Panc1 (cell line): ENCODE results near the gene GLIS2. TPM values are rescaled to one million over a fixed set of nuclear protein-coding genes. Genes with fewer than 3 reads are reported as not detected.

Source experiments
- ATAC-seq: fragments of 200-7000 bp; cut with Tn5 transposase; 2 replicates; pipeline ENCODE4 v1.9.1; 2020; ENCODE audit warnings: mild to moderate bottlenecking, moderate library complexity
- BruUV-seq: library from RNA; stranded (reverse); fragments of 400-500 nt; replicated peaks from 2 replicates; lab custom pipeline; 2021; lab: Mats Ljungman, UMichigan
- CTCF ChIA-PET: fragments of 300-600 bp; sonication (Branson Sonifier 250); formaldehyde crosslinking; loops from one replicate; lab custom pipeline; 2022; ENCODE audit warnings: antibody characterized with exemption; lab: Charles Lee
- POLR2A ChIA-PET: fragments of 300-600 bp; sonication (Branson Sonifier 250); formaldehyde crosslinking; loops from one replicate; lab custom pipeline; 2022; ENCODE audit warnings: antibody characterized with exemption; lab: Charles Lee
- DNase-seq: peaks from one replicate; pipeline ENCODE4 v3.0.0-alpha.2; 2010; ENCODE audit warnings: low read depth, low spot score
- H3K27ac ChIP-seq: 2 replicates; pipeline ENCODE4 v1.5.1; 2011; ENCODE audit warnings: mild to moderate bottlenecking, low read length, inconsistent platforms
- H3K27me3 ChIP-seq: fragments of 200-500 bp; sonication (Bioruptor generic); 2 replicates; pipeline ENCODE4 v1.6.0; 2014; ENCODE audit warnings: low read length, inconsistent platforms; ENCODE audit not compliant: control insufficient read depth, insufficient read depth
- H3K36me3 ChIP-seq: fragments of 200-500 bp; sonication (Bioruptor generic); 2 replicates; pipeline ENCODE4 v1.5.1; 2014; ENCODE audit warnings: inconsistent platforms, mild to moderate bottlenecking, low read length, moderate library complexity; ENCODE audit not compliant: control insufficient read depth, insufficient read depth
- H3K4me1 ChIP-seq: 2 replicates; pipeline ENCODE4 v1.5.1; 2011; ENCODE audit warnings: inconsistent platforms, mild to moderate bottlenecking, low read length, moderate library complexity; ENCODE audit not compliant: control insufficient read depth, insufficient read depth
- H3K4me3 ChIP-seq, 2 experiments: 2 replicates each; pipeline ENCODE4 v1.5.1; 2011 to 2012; ENCODE audit warnings: low read depth in 2 of 2, low read length in 2 of 2, mild to moderate bottlenecking in 2 of 2, inconsistent platforms in 1 of 2, moderate library complexity in 1 of 2
- H3K9me3 ChIP-seq: fragments of 200-500 bp; sonication (Bioruptor generic); 2 replicates; pipeline ENCODE4 v1.5.1; 2014; ENCODE audit warnings: low read depth, mild to moderate bottlenecking, inconsistent platforms, low read length, moderate library complexity; ENCODE audit not compliant: control insufficient read depth, insufficient read depth
- CTCF ChIP-seq: fragments of 450-650 bp; IDR thresholded peaks from 2 replicates; pipeline ENCODE4 v1.5.1; 2017; ENCODE audit warnings: mild to moderate bottlenecking
- POLR2AphosphoS5 ChIP-seq: IDR thresholded peaks from 2 replicates; pipeline ENCODE4 v1.6.1; 2012; ENCODE audit warnings: mild to moderate bottlenecking, low read depth, low read length, moderate library complexity
- SIN3A ChIP-seq: IDR thresholded peaks from 2 replicates; pipeline ENCODE4 v1.6.1; 2012; ENCODE audit warnings: low read depth, mild to moderate bottlenecking, low read length, moderate library complexity, borderline replicate concordance; ENCODE audit not compliant: insufficient read depth
- TCF7L2 ChIP-seq: IDR thresholded peaks from 2 replicates; pipeline ENCODE4 v1.6.1; 2011; ENCODE audit warnings: mild to moderate bottlenecking, low read depth, low read length, inconsistent platforms
- in situ Hi-C: cut with HindIII; loops from 2 replicates; pipeline ENCODE4 v1.10.0; 2016; ENCODE audit warnings: low sequenced_read_pairs, low pct_unique_long_range_greater_than_20kb
- intact Hi-C: fragments of 100-400 bp; cut with micrococcal nuclease; formaldehyde crosslinking; loops from one replicate; pipeline ENCODE4 v1.10.0; 2022; ENCODE audit not compliant: unreplicated experiment
- total RNA-seq: library from RNA; stranded (reverse); gene quantifications from one replicate; pipeline ENCODE4 v1.2.1, GENCODE V29; 2021; ENCODE audit not compliant: unreplicated experiment
- TF ChIP-seq, protein P1 (sequence below), 2 experiments: IDR thresholded peaks; 2 replicates each; pipeline ENCODE4 v1.6.1; 2011 to 2012; ENCODE audit warnings: low read depth in 2 of 2, control low read depth in 1 of 2, low read length in 1 of 2, mild to moderate bottlenecking in 1 of 2, moderate library complexity in 1 of 2; ENCODE audit not compliant: insufficient read depth in 1 of 2

GLIS2 gene
- total RNA-seq, 1 experiment from 2014 or later: 87.3 TPM

- Histone ChIP-seq H3K4me3 (no peak overlapping the region), H3K4me1 (peaks cover 19% of the 10 kb centered on the region), H3K27ac (no peak overlapping the region), H3K9me3 (no peaks in the 10 kb centered on the region), H3K36me3 (no peaks in the 10 kb centered on the region), H3K27me3 (no peaks in the 10 kb centered on the region)
- CTCF ChIA-PET: interaction anchor here (0.7 to 2.6 kb wide), 2 partner anchors 9 to 439 kb away, joined by 3 to 7 read pairs; no protein-coding TSS in a partner anchor
- ATAC-seq: no peak
- intact Hi-C loops (no loop called here), in situ Hi-C loops (no loop called here)
- no peak for DNase-seq
- POLR2A ChIA-PET: no interaction called here
- TF ChIP-seq SIN3A (no peak), POLR2AphosphoS5 (no peak), TCF7L2 (no peak), CTCF (no peak)
- TF ChIP-seq, protein P1, sequence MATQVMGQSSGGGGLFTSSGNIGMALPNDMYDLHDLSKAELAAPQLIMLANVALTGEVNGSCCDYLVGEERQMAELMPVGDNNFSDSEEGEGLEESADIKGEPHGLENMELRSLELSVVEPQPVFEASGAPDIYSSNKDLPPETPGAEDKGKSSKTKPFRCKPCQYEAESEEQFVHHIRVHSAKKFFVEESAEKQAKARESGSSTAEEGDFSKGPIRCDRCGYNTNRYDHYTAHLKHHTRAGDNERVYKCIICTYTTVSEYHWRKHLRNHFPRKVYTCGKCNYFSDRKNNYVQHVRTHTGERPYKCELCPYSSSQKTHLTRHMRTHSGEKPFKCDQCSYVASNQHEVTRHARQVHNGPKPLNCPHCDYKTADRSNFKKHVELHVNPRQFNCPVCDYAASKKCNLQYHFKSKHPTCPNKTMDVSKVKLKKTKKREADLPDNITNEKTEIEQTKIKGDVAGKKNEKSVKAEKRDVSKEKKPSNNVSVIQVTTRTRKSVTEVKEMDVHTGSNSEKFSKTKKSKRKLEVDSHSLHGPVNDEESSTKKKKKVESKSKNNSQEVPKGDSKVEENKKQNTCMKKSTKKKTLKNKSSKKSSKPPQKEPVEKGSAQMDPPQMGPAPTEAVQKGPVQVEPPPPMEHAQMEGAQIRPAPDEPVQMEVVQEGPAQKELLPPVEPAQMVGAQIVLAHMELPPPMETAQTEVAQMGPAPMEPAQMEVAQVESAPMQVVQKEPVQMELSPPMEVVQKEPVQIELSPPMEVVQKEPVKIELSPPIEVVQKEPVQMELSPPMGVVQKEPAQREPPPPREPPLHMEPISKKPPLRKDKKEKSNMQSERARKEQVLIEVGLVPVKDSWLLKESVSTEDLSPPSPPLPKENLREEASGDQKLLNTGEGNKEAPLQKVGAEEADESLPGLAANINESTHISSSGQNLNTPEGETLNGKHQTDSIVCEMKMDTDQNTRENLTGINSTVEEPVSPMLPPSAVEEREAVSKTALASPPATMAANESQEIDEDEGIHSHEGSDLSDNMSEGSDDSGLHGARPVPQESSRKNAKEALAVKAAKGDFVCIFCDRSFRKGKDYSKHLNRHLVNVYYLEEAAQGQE (IDR thresholded peaks at IDR 0.05; ENCODE audit: insufficient read depth in 1 of 2, low read depth in 2 of 2, low read length in 1 of 2): no peak
- no TSS peak for BruUV-seq
Observed at GRCh38 chr16:4301177-4301576, 14.7 kb upstream of the GLIS2 start.

GRCh38 chr16:4301968-4302367 lies 13.9 kb upstream of the GLIS2 start:
- ChIA-PET CTCF (no interaction called here), POLR2A (no interaction called here)
- no TSS peak for BruUV-seq
- TF ChIP-seq POLR2AphosphoS5: no peak
- TF ChIP-seq SIN3A: no peak
- TF ChIP-seq, protein P1 (IDR thresholded peaks at IDR 0.05; ENCODE audit: insufficient read depth in 1 of 2, low read depth in 2 of 2, low read length in 1 of 2): no peak
- no peak for TF ChIP-seq CTCF
- no peak for TF ChIP-seq TCF7L2
- DNase-seq (no peak), ATAC-seq (no peak)
- intact Hi-C loops: no loop called here
- Histone ChIP-seq H3K9me3 (no peaks in the 10 kb centered on the region), H3K36me3 (no peaks in the 10 kb centered on the region), H3K4me1 (peaks cover 27% of the 10 kb centered on the region), H3K27me3 (no peaks in the 10 kb centered on the region), H3K4me3 (no peak overlapping the region), H3K27ac (no peak overlapping the region)
- in situ Hi-C loops: no loop called here
